HFF-Myc (cell line): ENCODE data around the gene ELOVL3.

Experiments used
- DNase-seq: peaks from one replicate; pipeline ENCODE4 v3.0.0-alpha.2; 2011; ENCODE audit warnings: low read depth; ENCODE audit errors: extremely low read depth
- H3K4me3 ChIP-seq: replicated peaks from 2 replicates; pipeline ENCODE4 v1.5.1; 2011; ENCODE audit warnings: low read depth, mild to moderate bottlenecking, control low read depth, low read length
- CTCF ChIP-seq: IDR thresholded peaks from 2 replicates; pipeline ENCODE4 v1.5.1; 2012; ENCODE audit warnings: mild to moderate bottlenecking, low read depth, low read length, control low read depth; ENCODE audit errors: missing control alignments

ELOVL3 gene

DNA sequence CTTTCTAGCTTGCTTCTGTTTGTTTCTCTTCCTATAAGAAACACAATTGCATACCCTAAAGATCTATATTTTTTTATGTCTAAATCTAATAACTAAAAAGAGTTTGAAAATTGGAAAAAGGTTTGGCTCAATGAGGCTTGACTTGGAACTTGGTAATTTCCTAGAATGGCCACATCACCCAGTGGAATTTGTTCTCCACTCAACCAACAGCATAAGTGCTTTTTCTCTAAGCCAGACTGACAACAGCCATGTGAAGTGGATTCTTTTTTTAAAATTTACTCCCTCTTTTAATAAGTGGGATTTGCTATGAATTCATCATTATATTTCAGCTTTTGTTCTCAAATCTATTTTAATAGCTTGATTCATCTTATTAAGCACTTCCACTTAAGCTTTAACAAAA, 53.0 kb downstream of the ELOVL3 start:
- DNase-seq, result no peak
- no peak for TF ChIP-seq CTCF

More for the DNA sequence above, 53.0 kb downstream of the ELOVL3 start:
- no peak overlapping the region for H3K4me3 ChIP-seq
